GM21423 (cell line): ENCODE measurements around the gene MLST8.
"Not testable (repeated sequence)": the region's sequence is repeated elsewhere in the genome, so short reads cannot be mapped to it uniquely, and the experiment has no call there.

ENCODE experiments used
- ATAC-seq: cut with Tn5 transposase; IDR thresholded peaks from one replicate; pipeline ENCODE4 v1.9.1; 2021; ENCODE audit warnings: mild to moderate bottlenecking, moderate library complexity; ENCODE audit not compliant: unreplicated experiment

The MLST8 gene

GRCh38 chr16:2230376-2230775 is 25.1 kb downstream of the MLST8 start:
- ATAC-seq, result no peak

GRCh38 chr16:2231016-2231931 is 26.0 kb downstream of the MLST8 start:
- ATAC-seq, result no peak

- ATAC-seq, result no peak
Measured at GRCh38 chr16:2232094-2232990, 27.1 kb downstream of the MLST8 start.

GRCh38 chr16:2233046-2233775 is 28.0 kb downstream of the MLST8 start:
- ATAC-seq, result no peak

GRCh38 chr16:2233872-2234812 is 28.9 kb downstream of the MLST8 start:
- ATAC-seq, result no peak

GRCh38 chr16:2234813-2235170 is 29.5 kb downstream of the MLST8 start:
- no peak for ATAC-seq

- ATAC-seq, result no peak
Measured at GRCh38 chr16:2235234-2235651, 30.0 kb downstream of the MLST8 start.

GRCh38 chr16:2235695-2236336 is 30.6 kb downstream of the MLST8 start:
- no peak for ATAC-seq

GRCh38 chr16:2236337-2237101 is 31.3 kb downstream of the MLST8 start, which contains the start of gene DNASE1L2:
Gene DNASE1L2 (plus strand): TSS chr16:2236444. CDS start chr16:2236817, 373 bp downstream.
- ATAC-seq, result no peak

- no peak for ATAC-seq
Measured at GRCh38 chr16:2237102-2237482, 31.8 kb downstream of the MLST8 start.

- no peak for ATAC-seq
Measured at GRCh38 chr16:2237493-2238149, 32.4 kb downstream of the MLST8 start.

GRCh38 chr16:2238150-2238837 is 33.0 kb downstream of the MLST8 start:
- no peak for ATAC-seq

- ATAC-seq, result no peak
Measured at GRCh38 chr16:2238838-2239675, 33.8 kb downstream of the MLST8 start.

GRCh38 chr16:2240331-2240730 is 35.1 kb downstream of the MLST8 start:
- ATAC-seq, result not testable (repeated sequence)

- no peak for ATAC-seq
Measured at GRCh38 chr16:2242598-2242997, 37.3 kb downstream of the MLST8 start.

GRCh38 chr16:2243031-2243528 is 37.8 kb downstream of the MLST8 start:
- ATAC-seq, result no peak
